H9 (cell line): ENCODE results near the gene TP53. TPM values are rescaled to one million over a fixed set of nuclear protein-coding genes. Genes with fewer than 3 reads are reported as not detected.

Experiments
- DNase-seq: peaks from one replicate; pipeline ENCODE4 v3.0.0-alpha.2; 2017
- H2AFZ ChIP-seq: one replicate; pipeline ENCODE4 v1.6.1; 2013; ENCODE audit warnings: mild to moderate bottlenecking, low read length, control low read depth, moderate library complexity
- H2AK5ac ChIP-seq: 2 replicates; pipeline ENCODE4 v1.6.1; 2013; ENCODE audit warnings: low read length, control low read depth, mixed read lengths; ENCODE audit not compliant: insufficient read length
- H2BK120ac ChIP-seq: one replicate; pipeline ENCODE4 v1.6.1; 2013; ENCODE audit warnings: low read depth, mild to moderate bottlenecking, low read length, control low read depth, inconsistent platforms; ENCODE audit not compliant: poor library complexity, severe bottlenecking
- H2BK12ac ChIP-seq: 2 replicates; pipeline ENCODE4 v1.6.1; 2013; ENCODE audit warnings: low read length, control low read depth, mixed read lengths, low read depth; ENCODE audit not compliant: insufficient read length
- H2BK15ac ChIP-seq: 2 replicates; pipeline ENCODE4 v1.6.1; 2013; ENCODE audit warnings: low read depth, low read length, control low read depth
- H2BK20ac ChIP-seq: one replicate; pipeline ENCODE4 v1.6.1; 2013; ENCODE audit warnings: low read depth, mild to moderate bottlenecking, low read length, control low read depth, inconsistent platforms; ENCODE audit not compliant: poor library complexity, severe bottlenecking
- H2BK5ac ChIP-seq: 2 replicates; pipeline ENCODE4 v1.6.1; 2013; ENCODE audit warnings: low read length, control low read depth, mixed read lengths; ENCODE audit not compliant: insufficient read length
- H3K14ac ChIP-seq: 2 replicates; pipeline ENCODE4 v1.6.1; 2013; ENCODE audit warnings: low read length, control low read depth; ENCODE audit not compliant: insufficient read depth
- H3K18ac ChIP-seq: 2 replicates; pipeline ENCODE4 v1.6.1; 2013; ENCODE audit warnings: low read depth, mild to moderate bottlenecking, mixed read lengths, low read length, control low read depth; ENCODE audit not compliant: insufficient read length
- H3K23ac ChIP-seq: 2 replicates; pipeline ENCODE4 v1.6.1; 2013; ENCODE audit warnings: low read length, control low read depth, mixed read lengths, low read depth; ENCODE audit not compliant: insufficient read length
- H3K23me2 ChIP-seq: 2 replicates; pipeline ENCODE4 v1.6.1; 2013; ENCODE audit warnings: low read depth, mild to moderate bottlenecking, mixed read lengths, low read length, control low read depth; ENCODE audit not compliant: insufficient read length, poor library complexity, severe bottlenecking
- H3K27ac ChIP-seq: 2 replicates; pipeline ENCODE4 v1.5.1; 2013; ENCODE audit warnings: low read length, control low read depth, mixed read lengths, low read depth; ENCODE audit not compliant: insufficient read length
- H3K27me3 ChIP-seq: 2 replicates; pipeline ENCODE4 v1.6.1; 2013; ENCODE audit warnings: low read length, control low read depth, inconsistent platforms; ENCODE audit not compliant: insufficient read depth
- H3K4ac ChIP-seq: 2 replicates; pipeline ENCODE4 v1.6.1; 2013; ENCODE audit warnings: low read depth, mild to moderate bottlenecking, control low read depth, inconsistent platforms, low read length, moderate library complexity
- H3K4me1 ChIP-seq: 2 replicates; pipeline ENCODE4 v1.6.1; 2013; ENCODE audit warnings: low read length, control low read depth, inconsistent platforms; ENCODE audit not compliant: insufficient read depth
- H3K4me2 ChIP-seq: 2 replicates; pipeline ENCODE4 v1.6.1; 2013; ENCODE audit warnings: low read length, control low read depth, mixed read lengths; ENCODE audit not compliant: insufficient read length, insufficient read depth
- H3K56ac ChIP-seq: 2 replicates; pipeline ENCODE4 v1.6.1; 2013; ENCODE audit warnings: low read depth, mild to moderate bottlenecking, mixed read lengths, low read length, control low read depth; ENCODE audit not compliant: insufficient read length
- H3K79me1 ChIP-seq: 2 replicates; pipeline ENCODE4 v1.6.1; 2013; ENCODE audit warnings: low read depth, mild to moderate bottlenecking, moderate library complexity, low read length, control low read depth, inconsistent platforms; ENCODE audit not compliant: insufficient read depth, poor library complexity, severe bottlenecking
- H3K79me2 ChIP-seq: 2 replicates; pipeline ENCODE4 v1.6.1; 2013; ENCODE audit warnings: low read length, control low read depth, inconsistent platforms; ENCODE audit not compliant: insufficient read depth
- H3K9ac ChIP-seq: 2 replicates; pipeline ENCODE4 v1.6.1; 2013; ENCODE audit warnings: low read length, control low read depth, mixed read lengths; ENCODE audit not compliant: insufficient read length; ENCODE audit errors: extremely low read depth
- H3K9me3 ChIP-seq: one replicate; pipeline ENCODE4 v1.6.1; 2013; ENCODE audit warnings: low read depth, low read length, inconsistent platforms; ENCODE audit not compliant: control insufficient read depth
- H3T11ph ChIP-seq: one replicate; pipeline ENCODE4 v1.6.1; 2013; ENCODE audit warnings: mild to moderate bottlenecking, low read length, control low read depth, inconsistent platforms
- H4K20me1 ChIP-seq: one replicate; pipeline ENCODE4 v1.6.1; 2013; ENCODE audit not compliant: control insufficient read depth, insufficient read length, insufficient read depth
- H4K5ac ChIP-seq: 2 replicates; pipeline ENCODE4 v1.6.1; 2013; ENCODE audit warnings: low read depth, mild to moderate bottlenecking, mixed read lengths, low read length, control low read depth; ENCODE audit not compliant: insufficient read length
- H4K8ac ChIP-seq: replicated peaks from 2 replicates; pipeline ENCODE4 v1.6.1; 2013; ENCODE audit warnings: low read length, control low read depth, mixed read lengths, low read depth; ENCODE audit not compliant: insufficient read length
- H4K91ac ChIP-seq: 2 replicates; pipeline ENCODE4 v1.6.1; 2013; ENCODE audit warnings: low read depth, mild to moderate bottlenecking, moderate library complexity, mixed read lengths, low read length, control low read depth; ENCODE audit not compliant: insufficient read length
- H3K27ac Mint-ChIP-seq, 3 experiments: 2 replicates in 2 of 3; 3 replicates in 1 of 3; pipeline ENCODE4 v1.8.0; 2020 to 2021; ENCODE audit warnings: mixed read lengths in 3 of 3, mild to moderate bottlenecking in 1 of 3, moderate library complexity in 1 of 3
- H3K27me3 Mint-ChIP-seq: 2 replicates; pipeline ENCODE4 v1.8.0; 2021; ENCODE audit warnings: low read depth, mild to moderate bottlenecking, moderate library complexity, mixed read lengths
- H3K36me3 Mint-ChIP-seq, 3 experiments: 2 replicates in 2 of 3; 3 replicates in 1 of 3; pipeline ENCODE4 v1.8.0; 2020 to 2021; ENCODE audit warnings: low read depth in 3 of 3, mixed read lengths in 3 of 3; ENCODE audit not compliant: insufficient read depth in 1 of 3
- H3K4me1 Mint-ChIP-seq, 2 experiments: 2 replicates each; pipeline ENCODE4 v1.8.0; 2020; ENCODE audit warnings: mixed read lengths in 2 of 2
- H3K4me3 Mint-ChIP-seq, 2 experiments: 2 replicates in 1 of 2; 3 replicates in 1 of 2; pipeline ENCODE4 v1.8.0; 2020 to 2021; ENCODE audit warnings: mild to moderate bottlenecking in 2 of 2, mixed read lengths in 2 of 2, moderate library complexity in 1 of 2
- H3K9me3 Mint-ChIP-seq, 2 experiments: 2 replicates in 1 of 2; 3 replicates in 1 of 2; pipeline ENCODE4 v1.8.0; 2020; ENCODE audit warnings: mild to moderate bottlenecking in 2 of 2, mixed read lengths in 2 of 2, moderate library complexity in 1 of 2
- WGBS: extraction: QIAGEN DNeasy Blood & Tissue Kit; methylation state at CpG from one replicate; pipeline ENCODE4 v1.1.7; 2013; ENCODE audit warnings: missing lambda C conversion rate, low lambda C conversion rate, mixed read lengths; ENCODE audit not compliant: insufficient read length; ENCODE audit errors: extremely low coverage; 5-methylcytosine and 5-hydroxymethylcytosine counted together
- total RNA-seq: library from RNA; stranded (reverse); gene quantifications from 2 replicates; pipeline ENCODE4 v1.2.1, GENCODE V29; 2021
- TF ChIP-seq, protein P1 (sequence below): fragments of 200-600 bp; sonication (generic); conservative IDR thresholded peaks from 3 replicates; pipeline ENCODE4 v1.8.0; 2021; ENCODE audit warnings: antibody characterized with exemption, mild to moderate bottlenecking

The TP53 gene
- total RNA-seq, 1 experiment from 2014 or later = 163 TPM

DNA sequence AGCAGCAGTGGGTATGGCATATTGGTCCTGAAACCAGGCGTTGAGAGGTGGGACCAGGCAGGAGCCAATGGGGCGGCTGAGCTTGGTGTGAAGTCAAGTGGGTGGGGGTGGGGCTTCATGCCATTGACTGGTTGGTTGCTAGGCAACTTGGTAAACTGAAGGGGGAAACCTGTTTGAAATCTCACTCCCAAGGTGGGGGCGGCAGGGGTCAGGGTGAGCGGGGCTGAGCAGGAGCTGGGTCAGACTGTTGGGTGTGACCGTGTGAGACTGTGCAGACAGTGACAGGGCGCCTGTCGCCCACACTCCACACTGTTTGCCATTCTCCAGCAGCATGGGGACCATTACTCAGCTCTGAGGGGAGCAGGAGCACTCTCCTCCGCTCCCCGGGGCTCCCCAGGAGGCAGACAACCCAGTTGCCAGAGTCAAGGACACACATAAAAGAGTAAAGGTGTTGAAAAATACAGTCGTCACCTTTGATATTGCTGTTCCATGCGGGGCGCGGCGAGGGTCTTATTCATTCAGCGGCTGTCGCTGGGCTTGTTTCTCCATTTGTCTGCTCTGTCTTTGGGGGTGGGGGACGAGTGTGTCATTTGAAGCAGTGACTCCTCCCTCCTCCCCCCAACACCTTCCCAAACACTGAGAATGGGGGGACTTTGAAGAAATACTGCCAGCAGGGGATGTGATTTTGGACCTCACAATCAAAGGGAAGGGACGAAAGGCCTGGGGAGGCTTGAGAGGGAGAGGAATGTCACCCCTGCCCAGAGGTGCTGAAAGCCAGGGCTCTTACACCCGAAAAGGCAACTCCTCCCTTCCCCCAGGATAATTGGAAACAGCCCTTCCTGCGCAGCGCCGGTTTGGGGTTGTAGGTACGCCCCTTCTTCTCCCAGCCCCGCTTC is 16.5 kb upstream of the TP53 start:
- H4K5ac ChIP-seq = no peak overlapping the region
- H3K23me2 ChIP-seq = peaks cover 18% of the 10 kb centered on the region
- peak overlapping the region; percentile 93 for H3K4me2 ChIP-seq
- no peak overlapping the region for H2AK5ac ChIP-seq
- no peaks in the 10 kb centered on the region for H3K9me3 Mint-ChIP-seq
- peak overlapping the region; percentile 80 to 97 (median 88); a peak in 6 of 7 replicates for H3K27ac Mint-ChIP-seq
- H3T11ph ChIP-seq = no peak overlapping the region
- TF ChIP-seq, protein P1, sequence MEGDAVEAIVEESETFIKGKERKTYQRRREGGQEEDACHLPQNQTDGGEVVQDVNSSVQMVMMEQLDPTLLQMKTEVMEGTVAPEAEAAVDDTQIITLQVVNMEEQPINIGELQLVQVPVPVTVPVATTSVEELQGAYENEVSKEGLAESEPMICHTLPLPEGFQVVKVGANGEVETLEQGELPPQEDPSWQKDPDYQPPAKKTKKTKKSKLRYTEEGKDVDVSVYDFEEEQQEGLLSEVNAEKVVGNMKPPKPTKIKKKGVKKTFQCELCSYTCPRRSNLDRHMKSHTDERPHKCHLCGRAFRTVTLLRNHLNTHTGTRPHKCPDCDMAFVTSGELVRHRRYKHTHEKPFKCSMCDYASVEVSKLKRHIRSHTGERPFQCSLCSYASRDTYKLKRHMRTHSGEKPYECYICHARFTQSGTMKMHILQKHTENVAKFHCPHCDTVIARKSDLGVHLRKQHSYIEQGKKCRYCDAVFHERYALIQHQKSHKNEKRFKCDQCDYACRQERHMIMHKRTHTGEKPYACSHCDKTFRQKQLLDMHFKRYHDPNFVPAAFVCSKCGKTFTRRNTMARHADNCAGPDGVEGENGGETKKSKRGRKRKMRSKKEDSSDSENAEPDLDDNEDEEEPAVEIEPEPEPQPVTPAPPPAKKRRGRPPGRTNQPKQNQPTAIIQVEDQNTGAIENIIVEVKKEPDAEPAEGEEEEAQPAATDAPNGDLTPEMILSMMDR = no peak
- peaks cover 31 to 33% of the 10 kb centered on the region in 2 experiments for H3K4me1 Mint-ChIP-seq
- no peak overlapping the region; the same call in 1 of the 2 replicates for H3K4ac ChIP-seq
- H4K20me1 ChIP-seq = no peaks in the 10 kb centered on the region
- no peaks in the 10 kb centered on the region for H3K79me2 ChIP-seq
- no peak overlapping the region for H4K91ac ChIP-seq
- H2BK5ac ChIP-seq = no peak overlapping the region
- no peak overlapping the region for H3K56ac ChIP-seq
- peak overlapping the region; percentile 75 to 87 for H3K4me3 Mint-ChIP-seq
- no peak overlapping the region for H3K9ac ChIP-seq
- no peak overlapping the region for H2AFZ ChIP-seq
- no peak overlapping the region for H3K23ac ChIP-seq
- H3K79me1 ChIP-seq = no peaks in the 10 kb centered on the region
- peak overlapping the region; percentile 97 for H3K18ac ChIP-seq
- no peak overlapping the region for H2BK15ac ChIP-seq
- H3K27ac ChIP-seq = no peak overlapping the region
- no peaks in the 10 kb centered on the region; the same call in 1 of the 2 replicates for H3K27me3 ChIP-seq
- H2BK20ac ChIP-seq = no peak overlapping the region
- peaks cover 5 to 16% (median 16%) of the 10 kb centered on the region in 3 experiments; a peak in 6 of 7 replicates for H3K36me3 Mint-ChIP-seq
- H2BK12ac ChIP-seq = no peak overlapping the region
- no peak overlapping the region for H4K8ac ChIP-seq
- no peaks in the 10 kb centered on the region for H3K9me3 ChIP-seq
- DNase-seq = peak; percentile 95
- no peaks in the 10 kb centered on the region; the same call in 1 of the 2 replicates for H3K4me1 ChIP-seq
- H2BK120ac ChIP-seq = no peak overlapping the region
- WGBS = no CpG with 5 or more reads among the region's 24 CpGs
- peaks cover 28% of the 10 kb centered on the region for H3K27me3 Mint-ChIP-seq
- peak overlapping the region; percentile 66; the same call in 1 of the 2 replicates for H3K14ac ChIP-seq
